Neural cell (in vitro differentiated cells): Measurements from ENCODE around the gene DPP7.

Source experiments
- CTCF ChIP-seq: fragments of 450-650 bp; IDR thresholded peaks from 2 replicates; pipeline ENCODE4 v1.5.1; 2014; ENCODE audit warnings: antibody characterized with exemption, mild to moderate bottlenecking, moderate library complexity; ENCODE audit not compliant: poor library complexity, severe bottlenecking
- EP300 ChIP-seq: fragments of 450-650 bp; conservative IDR thresholded peaks from 2 replicates; pipeline ENCODE4 v1.6.1; 2014; ENCODE audit warnings: antibody characterized with exemption, mild to moderate bottlenecking, moderate library complexity; ENCODE audit not compliant: poor library complexity, severe bottlenecking
- POLR2AphosphoS5 ChIP-seq: IDR thresholded peaks from 2 replicates; pipeline ENCODE4 v1.6.1; 2012
- REST ChIP-seq: IDR thresholded peaks from 2 replicates; pipeline ENCODE4 v1.6.1; 2012; ENCODE audit warnings: borderline replicate concordance

- TF ChIP-seq CTCF (peak; percentile 33), POLR2AphosphoS5 (peak; percentile 93), EP300 (peak; percentile 27), REST (peak; percentile 75)
These were observed 15.1 kb upstream of the DPP7 start for GRCh38 chr9:137129456-137130175.
